Measurements from ENCODE around the gene MATK.

MATK gene

DNA sequence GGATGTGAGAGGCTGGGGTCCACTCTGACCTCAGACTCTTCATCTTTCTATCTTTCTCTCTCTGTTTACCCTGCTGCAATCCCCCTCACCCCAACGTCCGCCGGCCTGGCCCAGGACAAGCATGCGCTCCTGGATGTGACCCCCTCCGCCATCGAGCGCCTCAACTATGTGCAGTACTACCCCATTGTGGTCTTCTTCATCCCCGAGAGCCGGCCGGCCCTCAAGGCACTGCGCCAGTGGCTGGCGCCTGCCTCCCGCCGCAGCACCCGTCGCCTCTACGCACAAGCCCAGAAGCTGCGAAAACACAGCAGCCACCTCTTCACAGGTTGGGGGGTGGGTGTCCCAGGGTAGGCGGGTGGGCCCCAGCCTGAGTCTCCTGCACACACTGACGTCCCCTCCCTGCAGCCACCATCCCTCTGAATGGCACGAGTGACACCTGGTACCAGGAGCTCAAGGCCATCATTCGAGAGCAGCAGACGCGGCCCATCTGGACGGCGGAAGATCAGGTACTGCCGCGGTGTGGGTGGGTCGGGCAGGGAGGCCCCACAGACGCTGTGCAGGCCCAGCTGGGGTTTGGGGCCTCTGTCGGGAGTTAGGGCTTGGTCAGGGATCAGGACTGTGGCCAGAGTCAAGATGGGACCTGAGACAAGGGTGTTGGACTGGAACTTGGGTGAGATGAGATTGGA is 39.7 kb downstream of the MATK start:
- DNase-seq = no peak

DNA sequence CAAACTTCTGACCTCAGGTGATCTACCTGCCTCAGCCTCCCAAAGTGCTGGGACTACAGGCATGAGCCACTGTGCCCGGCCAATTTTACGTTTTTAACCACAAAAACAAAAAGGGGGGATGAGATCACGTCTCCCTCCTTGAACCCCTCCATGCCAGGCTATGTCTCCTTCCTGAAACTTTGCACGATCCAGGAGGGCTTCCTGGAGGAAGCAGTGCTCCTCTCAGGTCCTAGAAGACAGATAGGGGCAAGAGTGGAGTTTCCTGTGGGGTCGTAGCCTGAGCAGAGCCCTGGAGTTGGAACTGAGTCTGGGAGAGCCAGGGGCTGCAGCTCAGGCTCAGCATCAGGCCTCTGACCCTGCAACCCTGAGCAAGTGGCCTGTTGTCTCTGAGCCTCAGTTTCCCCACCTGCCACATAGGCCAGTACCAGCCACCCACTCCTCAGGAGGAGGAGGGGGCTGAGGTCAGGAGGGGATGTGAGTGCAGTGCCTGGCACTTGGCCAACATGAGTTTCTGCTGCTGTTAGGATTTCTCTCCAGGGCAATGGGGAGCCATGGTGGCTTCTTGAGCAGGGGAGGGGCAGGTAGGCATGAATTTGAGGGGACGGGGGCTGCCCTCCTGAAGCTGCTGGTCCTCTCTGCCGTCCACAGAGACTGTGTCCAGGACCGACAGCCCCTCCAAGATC is 40.7 kb downstream of the MATK start:
- DNase-seq = no peak

DNA sequence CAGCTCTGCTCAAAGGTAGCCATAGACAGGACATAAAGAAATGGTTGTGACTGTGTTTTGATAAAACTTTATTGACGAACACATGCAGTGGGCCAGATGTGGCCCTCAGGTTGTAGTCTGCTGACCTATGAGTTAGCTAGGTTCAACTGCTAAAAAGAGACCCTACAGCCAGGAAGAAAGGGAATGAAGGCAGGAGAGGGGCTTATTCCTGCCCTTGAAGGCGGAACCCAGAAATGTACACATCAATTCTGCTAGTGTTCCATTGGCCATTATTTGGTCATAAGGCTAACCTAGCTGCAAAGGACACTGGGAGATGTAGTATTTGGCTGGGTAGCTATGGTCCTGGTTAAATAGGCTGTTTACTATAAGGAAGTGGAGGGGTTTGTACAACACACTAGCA is 42.7 kb downstream of the MATK start:
- no peak for DNase-seq

DNA sequence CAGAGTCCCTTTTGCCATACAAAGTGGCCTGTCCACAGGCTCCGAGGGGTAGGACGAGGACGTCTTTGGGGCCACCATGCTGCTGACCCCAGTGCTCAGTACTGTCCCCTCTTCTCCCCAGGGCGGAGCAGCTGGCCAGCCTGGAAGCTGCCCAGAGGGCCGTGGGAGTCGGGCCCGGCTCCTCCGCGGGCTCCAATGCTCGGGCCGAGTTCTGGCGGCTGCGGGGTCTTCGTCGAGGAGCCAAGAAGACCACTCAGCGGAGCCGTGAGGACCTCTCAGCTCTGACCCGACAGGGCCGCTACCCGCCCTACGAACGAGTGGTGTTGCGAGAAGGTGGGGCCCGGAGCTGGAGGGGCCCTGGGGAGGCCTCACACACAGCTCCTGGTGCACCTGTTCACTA is 45.8 kb downstream of the MATK start:
- no peak for DNase-seq

DNA sequence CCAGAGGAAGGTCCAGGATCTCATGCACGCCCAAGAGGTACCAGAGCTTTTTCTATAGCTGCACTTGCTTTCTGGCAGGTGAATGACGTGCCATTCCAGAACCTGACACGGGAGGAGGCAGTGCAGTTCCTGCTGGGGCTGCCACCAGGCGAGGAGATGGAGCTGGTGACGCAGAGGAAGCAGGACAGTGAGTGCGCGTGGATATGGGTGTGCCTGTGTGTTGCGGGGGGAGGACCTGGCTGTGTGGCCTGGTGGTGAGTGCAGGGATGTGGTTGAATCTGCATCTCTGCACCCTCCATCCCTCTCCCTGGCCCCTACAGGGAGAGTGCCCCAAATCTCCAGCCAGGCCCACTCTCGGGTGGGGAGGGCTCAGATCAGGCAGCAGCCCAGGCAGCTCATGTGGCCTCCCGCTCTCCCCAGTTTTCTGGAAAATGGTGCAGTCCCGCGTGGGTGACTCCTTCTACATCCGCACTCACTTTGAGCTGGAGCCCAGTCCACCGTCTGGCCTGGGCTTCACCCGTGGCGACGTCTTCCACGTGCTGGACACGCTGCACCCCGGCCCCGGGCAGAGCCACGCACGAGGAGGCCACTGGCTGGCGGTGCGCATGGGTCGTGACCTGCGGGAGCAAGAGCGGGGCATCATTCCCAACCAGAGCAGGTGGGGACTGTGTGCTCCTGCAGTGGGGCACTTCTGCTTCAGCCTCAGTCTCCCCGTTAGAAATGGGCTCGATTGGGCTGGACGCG is 47.5 kb downstream of the MATK start:
- no peak for DNase-seq

DNA sequence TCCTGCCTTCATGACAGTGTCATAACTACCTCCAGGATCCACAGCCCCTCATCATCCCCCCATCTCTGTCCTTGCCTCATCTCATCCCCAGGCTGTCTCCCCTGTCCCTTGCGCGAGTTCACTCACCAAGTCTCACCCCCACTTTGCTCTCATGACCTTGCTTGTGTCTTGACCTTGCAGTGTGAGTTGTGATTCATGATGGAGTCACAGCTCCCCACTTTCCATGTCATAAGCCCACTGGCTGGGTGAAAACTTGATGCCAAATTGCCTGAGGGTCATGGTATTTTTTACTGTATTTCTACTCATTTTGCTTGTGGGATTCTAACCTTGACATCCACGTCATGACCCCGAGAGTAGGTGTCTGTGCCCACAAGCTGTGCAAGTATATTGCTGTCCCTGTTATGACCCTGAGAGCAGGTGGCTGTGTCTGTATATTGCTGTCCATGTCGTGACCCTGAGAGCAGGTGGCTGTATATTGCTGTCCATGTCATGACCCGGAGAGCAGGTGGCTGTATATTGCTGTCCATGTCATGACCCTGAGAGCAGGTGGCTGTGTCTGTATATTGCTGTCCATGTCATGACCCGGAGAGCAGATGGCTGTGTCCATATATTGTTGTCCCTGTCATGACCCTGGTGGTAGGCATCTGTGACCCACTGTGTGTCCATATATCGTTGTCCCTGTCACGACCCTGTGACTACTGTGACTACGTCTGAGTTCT is 48.5 kb downstream of the MATK start:
- no peak for DNase-seq

DNA sequence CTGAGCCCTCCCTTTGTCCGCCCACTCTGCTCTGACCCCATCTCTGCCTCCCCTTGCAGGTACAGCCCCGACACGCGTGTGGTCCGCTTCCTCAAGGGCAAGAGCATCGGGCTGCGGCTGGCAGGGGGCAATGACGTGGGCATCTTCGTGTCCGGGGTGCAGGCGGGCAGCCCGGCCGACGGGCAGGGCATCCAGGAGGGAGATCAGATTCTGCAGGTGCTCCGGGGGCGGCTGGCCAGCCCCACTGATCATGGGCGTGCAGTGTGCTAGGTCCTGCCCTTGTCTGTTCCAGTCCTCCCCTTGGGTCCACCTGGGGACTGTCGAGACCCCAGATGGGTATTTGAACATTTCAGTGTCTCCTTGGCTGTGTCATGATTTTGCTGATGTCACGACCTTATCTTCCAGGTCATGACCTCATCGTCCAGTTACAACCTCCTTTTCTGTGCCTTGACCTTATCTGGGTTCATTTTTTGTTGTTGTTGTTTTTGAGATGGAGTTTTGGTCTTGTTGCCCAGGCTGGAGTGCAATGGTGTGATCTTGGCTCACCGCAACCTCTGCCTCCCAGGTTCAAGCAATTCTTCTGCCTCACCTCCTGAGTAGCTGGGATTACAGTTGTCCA is 50.0 kb downstream of the MATK start:
- DNase-seq = no peak

DNA sequence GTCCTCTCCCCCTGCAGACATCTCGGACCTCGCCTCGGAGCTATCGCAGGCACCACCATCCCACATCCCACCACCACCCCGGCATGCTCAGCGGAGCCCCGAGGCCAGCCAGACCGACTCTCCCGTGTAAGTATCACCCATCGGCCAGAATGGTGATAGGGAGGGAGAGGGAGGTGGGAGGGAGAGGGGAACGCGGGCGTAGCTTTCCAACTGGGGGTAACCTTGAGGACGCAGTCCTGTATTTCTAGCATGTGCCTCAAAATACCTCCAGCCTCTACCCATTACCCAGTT is 51.9 kb downstream of the MATK start:
- no peak for DNase-seq

DNA sequence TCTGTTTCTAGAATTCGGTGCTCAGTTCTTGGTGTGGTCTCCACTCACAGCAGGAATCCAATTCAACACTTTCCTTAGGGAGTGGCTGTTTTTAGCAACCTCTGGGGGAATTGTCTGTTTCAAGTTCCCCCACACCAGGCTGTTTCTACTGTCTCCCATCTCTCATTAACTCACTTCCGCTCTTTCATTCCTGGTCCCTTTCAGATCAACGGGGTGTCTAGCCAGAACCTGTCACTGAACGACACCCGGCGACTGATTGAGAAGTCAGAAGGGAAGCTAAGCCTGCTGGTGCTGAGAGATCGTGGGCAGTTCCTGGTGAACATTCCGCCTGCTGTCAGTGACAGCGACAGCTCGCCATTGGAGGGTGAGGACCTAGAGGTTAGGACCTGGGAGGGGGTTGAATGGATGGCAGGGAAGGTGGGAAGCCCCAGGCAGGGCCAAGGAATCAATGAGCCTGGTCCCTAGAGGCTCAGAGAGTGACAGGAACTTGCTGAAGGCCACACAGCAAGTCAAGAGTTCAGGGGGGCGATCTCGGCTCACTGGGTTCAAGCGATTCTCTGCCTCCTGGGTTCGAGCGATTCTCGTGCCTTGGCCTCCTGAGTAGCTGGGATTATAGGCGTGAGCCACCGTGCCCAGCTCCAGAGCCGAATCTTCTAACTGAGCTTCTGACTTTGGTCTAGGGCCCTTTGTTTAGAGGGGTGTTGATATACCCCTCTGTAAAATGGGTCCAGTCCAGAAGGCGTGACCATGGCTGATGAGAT is 52.5 kb downstream of the MATK start:
- no peak for DNase-seq

DNA sequence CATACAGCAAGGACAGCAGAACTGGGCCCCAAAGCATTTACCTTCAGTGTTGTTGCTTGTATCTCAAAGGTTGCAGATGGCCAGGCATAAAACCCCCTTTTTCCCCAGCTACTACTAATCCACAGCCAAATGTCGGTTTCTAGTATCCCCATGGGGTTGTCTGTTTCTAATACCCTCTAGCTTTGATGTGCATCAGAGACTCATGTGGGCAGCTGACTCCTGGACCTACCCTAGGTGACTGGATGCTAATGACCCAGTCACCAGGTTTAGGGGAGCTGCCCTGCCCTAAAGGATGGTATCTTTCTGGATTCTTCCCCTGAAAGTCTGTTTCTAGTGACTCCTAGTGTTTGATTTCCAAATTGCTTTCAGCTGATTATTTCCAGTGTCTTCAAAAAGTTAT is 54.1 kb downstream of the MATK start:
- DNase-seq = no peak

DNA sequence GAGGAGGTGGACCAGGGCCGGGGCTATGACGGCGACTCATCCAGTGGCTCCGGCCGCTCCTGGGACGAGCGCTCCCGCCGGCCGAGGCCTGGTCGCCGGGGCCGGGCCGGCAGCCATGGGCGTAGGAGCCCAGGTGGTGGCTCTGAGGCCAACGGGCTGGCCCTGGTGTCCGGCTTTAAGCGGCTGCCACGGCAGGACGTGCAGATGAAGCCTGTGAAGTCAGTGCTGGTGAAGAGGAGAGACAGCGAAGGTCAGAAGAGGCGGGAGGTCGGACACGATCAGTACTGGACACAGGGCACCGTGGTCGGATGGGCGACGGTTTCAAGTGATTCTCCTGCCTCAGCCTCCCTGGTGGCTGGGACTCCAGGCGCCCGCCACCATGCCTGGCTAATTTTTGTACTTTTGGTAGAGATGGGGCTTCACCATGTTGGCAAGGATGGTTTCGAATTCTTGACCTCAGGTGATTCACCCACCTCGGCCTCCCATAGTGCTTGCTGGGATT is 55.7 kb downstream of the MATK start:
- no peak for DNase-seq
